Activated CD4-positive, alpha-beta T cell treated with anti-CD3 and anti-CD28 coated beads, Interleukin-2, Interleukin-6, amounts not matched to agents 100 ng/mL and 50 ng/mL, durations not matched to agents 16 hours and 8 hours (primary cell): ENCODE results near the gene OBSCN.

Experiments
- DNase-seq: peaks from one replicate; pipeline ENCODE4 v3.0.0-alpha.2; 2020

OBSCN gene

GRCh38 chr1:228393811-228394570 is 186.1 kb downstream of the OBSCN start:
- DNase-seq: no peak

- DNase-seq: no peak
Observed at GRCh38 chr1:228394571-228395394, 186.9 kb downstream of the OBSCN start.

- DNase-seq: no peak
Observed at GRCh38 chr1:228396770-228397662, 189.2 kb downstream of the OBSCN start.

GRCh38 chr1:228397966-228398365 is 190.1 kb downstream of the OBSCN start:
- no peak for DNase-seq

- no peak for DNase-seq
Observed at GRCh38 chr1:228398741-228399461, 191.1 kb downstream of the OBSCN start.

- no peak for DNase-seq
Observed at GRCh38 chr1:228399531-228400236, 191.8 kb downstream of the OBSCN start.

- DNase-seq: no peak
Observed at GRCh38 chr1:228400237-228400651, 192.4 kb downstream of the OBSCN start.

GRCh38 chr1:228400692-228401454 is 193.0 kb downstream of the OBSCN start:
- no peak for DNase-seq

GRCh38 chr1:228401782-228402640 is 194.2 kb downstream of the OBSCN start:
- DNase-seq: no peak

- DNase-seq: no peak
Observed at GRCh38 chr1:228402641-228403025, 194.8 kb downstream of the OBSCN start.

GRCh38 chr1:228403231-228403631 is 195.4 kb downstream of the OBSCN start:
- no peak for DNase-seq

- DNase-seq: peak; percentile 36
Observed at GRCh38 chr1:228404107-228404720, 196.4 kb downstream of the OBSCN start.

GRCh38 chr1:228405200-228405978 is 197.5 kb downstream of the OBSCN start:
- DNase-seq: no peak

GRCh38 chr1:228405979-228406228 is 198.1 kb downstream of the OBSCN start:
- DNase-seq: no peak

GRCh38 chr1:228407106-228408040 is 199.5 kb downstream of the OBSCN start:
- DNase-seq: no peak

GRCh38 chr1:228408041-228408868 is 200.4 kb downstream of the OBSCN start:
- no peak for DNase-seq
